IMR-90 (cell line): ENCODE measurements around the gene ITPKC. TPM values are rescaled to one million over a fixed set of nuclear protein-coding genes. Genes with fewer than 3 reads are reported as not detected.

Source experiments
- ATAC-seq: fragments of 200-7000 bp; cut with Tn5 transposase; 2 replicates; pipeline ENCODE4 v1.9.1; 2020; ENCODE audit warnings: low read depth, mild to moderate bottlenecking, moderate library complexity
- BruUV-seq: library from RNA; stranded (reverse); fragments of 400-500 nt; replicated peaks from 2 replicates; lab custom pipeline; 2021; lab: Mats Ljungman, UMichigan
- CTCF ChIA-PET: fragments of 300-600 bp; formaldehyde crosslinking; extraction: SDS; loops from one replicate; lab custom pipeline; 2021; ENCODE audit warnings: antibody characterized with exemption; lab: Yijun Ruan, JAX
- POLR2A ChIA-PET: fragments of 300-600 bp; sonication (Branson Sonifier 250); formaldehyde crosslinking; loops from one replicate; lab custom pipeline; 2022; ENCODE audit warnings: antibody characterized with exemption; ENCODE audit not compliant: unreplicated experiment; lab: Charles Lee
- DNase-seq: peaks from one replicate; pipeline ENCODE4 v3.0.0; 2013
- H2AFZ ChIP-seq: replicated peaks from 2 replicates; pipeline ENCODE3; 2013; ENCODE audit warnings: low read length, mild to moderate bottlenecking; ENCODE audit not compliant: poor library complexity
- H2AK5ac ChIP-seq: 2 replicates; pipeline ENCODE4 v1.6.1; 2013; ENCODE audit warnings: low read depth, low read length, inconsistent platforms
- H2AK9ac ChIP-seq: replicated peaks from 2 replicates; pipeline ENCODE3; 2013; ENCODE audit warnings: mild to moderate bottlenecking, low read depth, low read length, moderate library complexity; ENCODE audit not compliant: poor library complexity
- H2BK120ac ChIP-seq: 2 replicates; pipeline ENCODE4 v1.6.1; 2013; ENCODE audit warnings: low read depth, low read length, inconsistent platforms
- H2BK15ac ChIP-seq: 3 replicates; pipeline ENCODE4 v1.6.1; 2013; ENCODE audit warnings: low read depth, low read length, inconsistent platforms
- H2BK20ac ChIP-seq: 2 replicates; pipeline ENCODE4 v1.6.1; 2013; ENCODE audit warnings: low read depth, mild to moderate bottlenecking, inconsistent platforms, low read length, moderate library complexity
- H2BK5ac ChIP-seq: 2 replicates; pipeline ENCODE4 v1.6.1; 2013; ENCODE audit warnings: mild to moderate bottlenecking, low read depth, low read length, inconsistent platforms; ENCODE audit not compliant: poor library complexity, severe bottlenecking
- H3K14ac ChIP-seq: replicated peaks from 2 replicates; pipeline ENCODE4 v1.6.1; 2013; ENCODE audit warnings: low read depth, low read length, inconsistent platforms
- H3K18ac ChIP-seq: 2 replicates; pipeline ENCODE4 v1.6.1; 2013; ENCODE audit warnings: low read depth, low read length, control low read depth
- H3K23ac ChIP-seq: 2 replicates; pipeline ENCODE4 v1.6.1; 2013; ENCODE audit warnings: low read depth, low read length, inconsistent platforms
- H3K27ac ChIP-seq: 2 replicates; pipeline ENCODE4 v1.5.1; 2013; ENCODE audit warnings: mild to moderate bottlenecking, control low read depth, low read length; ENCODE audit not compliant: insufficient read depth
- H3K27me3 ChIP-seq: 2 replicates; pipeline ENCODE4 v1.6.1; 2013; ENCODE audit warnings: low read length; ENCODE audit not compliant: control insufficient read depth, insufficient read depth
- H3K36me3 ChIP-seq: 2 replicates; pipeline ENCODE4 v1.6.1; 2013; ENCODE audit warnings: low read length, mixed read lengths; ENCODE audit not compliant: control insufficient read depth, insufficient read depth
- H3K4ac ChIP-seq: 2 replicates; pipeline ENCODE4 v1.6.1; 2013; ENCODE audit warnings: low read depth, low read length, inconsistent platforms
- H3K4me1 ChIP-seq: 2 replicates; pipeline ENCODE4 v1.6.1; 2013; ENCODE audit warnings: low read length, mixed read lengths; ENCODE audit not compliant: control insufficient read depth, insufficient read depth
- H3K4me2 ChIP-seq: 2 replicates; pipeline ENCODE4 v1.6.1; 2013; ENCODE audit warnings: low read depth, mild to moderate bottlenecking, control low read depth, low read length, moderate library complexity
- H3K4me3 ChIP-seq: 2 replicates; pipeline ENCODE4 v1.5.1; 2013; ENCODE audit warnings: low read depth, mild to moderate bottlenecking, control low read depth, low read length, moderate library complexity; ENCODE audit not compliant: insufficient read depth
- H3K56ac ChIP-seq: 2 replicates; pipeline ENCODE4 v1.6.1; 2013; ENCODE audit warnings: low read length, inconsistent platforms; ENCODE audit not compliant: insufficient read depth; ENCODE audit errors: extremely low read depth
- H3K79me1 ChIP-seq, 2 experiments: 2 replicates each; pipeline ENCODE4 v1.6.1; 2013; ENCODE audit warnings: low read length in 2 of 2, inconsistent platforms in 1 of 2, low read depth in 1 of 2
- H3K9ac ChIP-seq: 2 replicates; pipeline ENCODE4 v1.6.1; 2013; ENCODE audit warnings: low read depth, low read length, control low read depth
- H3K9me1 ChIP-seq: 2 replicates; pipeline ENCODE4 v1.6.1; 2013; ENCODE audit warnings: low read length, inconsistent platforms; ENCODE audit not compliant: insufficient read depth
- H3K9me3 ChIP-seq: 2 replicates; pipeline ENCODE4 v1.6.1; 2013; ENCODE audit warnings: low read length; ENCODE audit not compliant: control insufficient read depth, insufficient read depth
- H4K20me1 ChIP-seq: 2 replicates; pipeline ENCODE4 v1.6.1; 2013; ENCODE audit warnings: low read length, inconsistent platforms; ENCODE audit not compliant: insufficient read depth
- H4K5ac ChIP-seq: 2 replicates; pipeline ENCODE4 v1.6.1; 2013; ENCODE audit warnings: mild to moderate bottlenecking, low read depth, low read length, control low read depth
- H4K8ac ChIP-seq, 2 experiments: 2 replicates each; pipeline ENCODE4 v1.6.1; 2013; ENCODE audit warnings: low read depth in 2 of 2, low read length in 2 of 2, control low read depth in 1 of 2, inconsistent platforms in 1 of 2
- H4K91ac ChIP-seq: 2 replicates; pipeline ENCODE4 v1.6.1; 2013; ENCODE audit warnings: low read depth, low read length, inconsistent platforms; ENCODE audit not compliant: insufficient read depth
- CEBPB ChIP-seq: IDR thresholded peaks from 2 replicates; pipeline ENCODE4 v1.6.1; 2012; ENCODE audit warnings: low read depth, low read length, improper control_type of control experiment
- ELK1 ChIP-seq: fragments of 150-350 bp; IDR thresholded peaks from 2 replicates; pipeline ENCODE4 v1.6.1; 2016; ENCODE audit warnings: low read depth, mild to moderate bottlenecking, low read length, moderate library complexity, borderline replicate concordance
- MAFK ChIP-seq: IDR thresholded peaks from 2 replicates; pipeline ENCODE4 v1.6.1; 2012; ENCODE audit warnings: low read depth, low read length, improper control_type of control experiment
- NFE2L2 ChIP-seq: fragments of 150-350 bp; IDR thresholded peaks from 2 replicates; pipeline ENCODE4 v1.6.1; 2016; ENCODE audit warnings: low read depth, mild to moderate bottlenecking, low read length
- POLR2A ChIP-seq: IDR thresholded peaks from 2 replicates; pipeline ENCODE4 v1.6.1; 2012; ENCODE audit warnings: mild to moderate bottlenecking, low read depth, low read length
- RAD21 ChIP-seq: IDR thresholded peaks from 2 replicates; pipeline ENCODE4 v1.6.1; 2012; ENCODE audit warnings: low read length, improper control_type of control experiment
- RFX5 ChIP-seq: IDR thresholded peaks from 2 replicates; pipeline ENCODE4 v1.8.0; 2012; ENCODE audit warnings: low read depth, mild to moderate bottlenecking, low read length, moderate library complexity
- WGBS, 2 experiments: methylation state at CpG; one replicate each; pipeline versions ENCODE4 v1.1.5 to v1.1.7; 2013; ENCODE audit warnings: missing lambda C conversion rate in 2 of 2; ENCODE audit not compliant: insufficient read length in 1 of 2; ENCODE audit errors: extremely low coverage in 2 of 2; 5-methylcytosine and 5-hydroxymethylcytosine counted together
- dilution Hi-C: fragments of 300-500 bp; cut with HindIII; formaldehyde crosslinking; loops from one replicate; pipeline ENCODE4 v1.14.3; 2018; ENCODE audit warnings: low sequenced_read_pairs; ENCODE audit not compliant: unreplicated experiment
- in situ Hi-C: fragments of 300-500 bp; cut with MboI; formaldehyde crosslinking; loops from 3 replicates; pipeline ENCODE4 v1.14.3; 2019; ENCODE audit warnings: low sequenced_read_pairs, inconsistent platforms, mixed read lengths
- intact Hi-C: fragments of 100-400 bp; cut with micrococcal nuclease; formaldehyde crosslinking; loops from 2 replicates; pipeline ENCODE4 v1.10.0; 2022
- polyA plus RNA-seq, 3 experiments: library from polyadenylated mRNA; depleted of rRNA; stranded (reverse); fragments of >200 nt; gene quantifications; 2 replicates each; pipeline ENCODE4 v1.2.3, GENCODE V29; 2012; ENCODE audit warnings: low replicate concordance in 1 of 3
- total RNA-seq: library from RNA; depleted of rRNA; stranded (reverse); fragments of >200 nt; gene quantifications from 2 replicates; pipeline ENCODE4 v1.2.3, GENCODE V29; 2012
- TF ChIP-seq, protein P1 (sequence below): fragments of 150-350 bp; IDR thresholded peaks from 2 replicates; pipeline ENCODE4 v1.6.1; 2017; ENCODE audit warnings: mild to moderate bottlenecking, antibody characterized with exemption, low read length, low read depth

The ITPKC gene
- total and polyA plus RNA-seq, 2 of the 4 experiments (the other 2 are of a cell fraction): 7.7 to 9.4 TPM

- BruUV-seq: no TSS peak
- TF ChIP-seq NFE2L2: no peak
- TF ChIP-seq ELK1: no peak
- no peak for TF ChIP-seq MAFK
- no peak for TF ChIP-seq CEBPB
- TF ChIP-seq RAD21: no peak
- no peak for TF ChIP-seq POLR2A
- no peak for TF ChIP-seq RFX5
- TF ChIP-seq, protein P1, sequence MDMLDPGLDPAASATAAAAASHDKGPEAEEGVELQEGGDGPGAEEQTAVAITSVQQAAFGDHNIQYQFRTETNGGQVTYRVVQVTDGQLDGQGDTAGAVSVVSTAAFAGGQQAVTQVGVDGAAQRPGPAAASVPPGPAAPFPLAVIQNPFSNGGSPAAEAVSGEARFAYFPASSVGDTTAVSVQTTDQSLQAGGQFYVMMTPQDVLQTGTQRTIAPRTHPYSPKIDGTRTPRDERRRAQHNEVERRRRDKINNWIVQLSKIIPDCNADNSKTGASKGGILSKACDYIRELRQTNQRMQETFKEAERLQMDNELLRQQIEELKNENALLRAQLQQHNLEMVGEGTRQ: no peak
- Histone ChIP-seq H3K4ac (no peak within 1 kb of the TSS), H2BK20ac (no peak within 1 kb of the TSS), H3K9me3 (peaks cover 2% of the 10 kb centered on the region; the same call in 1 of the 2 replicates), H3K56ac (no peak within 1 kb of the TSS), H3K4me1 (peaks cover 6% of the 10 kb centered on the region), H3K27me3 (no peaks in the 10 kb centered on the region), H3K9me1 (peaks cover 6% of the 10 kb centered on the region; the same call in 1 of the 2 replicates), H3K79me1 (peaks cover 4 to 10% of the 10 kb centered on the region in 2 experiments; a peak in 3 of 4 replicates), H2AK9ac (peak within 1 kb of the TSS; percentile 60), H4K20me1 (peaks cover 9% of the 10 kb centered on the region; the same call in 1 of the 2 replicates), H3K27ac (no peak within 1 kb of the TSS), H2BK5ac (no peak within 1 kb of the TSS), H3K4me2 (no peak within 1 kb of the TSS), H4K8ac (no peak within 1 kb of the TSS), H2AFZ (no peak within 1 kb of the TSS), H3K9ac (no peak within 1 kb of the TSS), H4K91ac (no peak within 1 kb of the TSS), H2BK15ac (no peak within 1 kb of the TSS), H4K5ac (no peak within 1 kb of the TSS), H3K36me3 (no peaks in the 10 kb centered on the region), H3K14ac (no peak within 1 kb of the TSS), H3K18ac (no peak within 1 kb of the TSS), H2BK120ac (no peak within 1 kb of the TSS), H2AK5ac (no peak within 1 kb of the TSS), H3K23ac (no peak within 1 kb of the TSS), H3K4me3 (no peak within 1 kb of the TSS)
- dilution Hi-C loops (no loop called here), intact Hi-C loops (no loop called here), in situ Hi-C loops (no loop called here)
- no peak for DNase-seq
- no CpG with 5 or more reads among the region's 9 CpGs for WGBS, 2 experiments
- ATAC-seq: no peak
- ChIA-PET POLR2A (no interaction called here), CTCF (no interaction called here)
Observed at GRCh38 chr19:40774916-40775631, 58.2 kb downstream of the ITPKC start, which contains the start of gene MIA. TSS of gene MIA (plus strand) at chr19:40775521. CDS start at chr19:40775543, 22 bp downstream.
